MM.1S (cell line): ENCODE results near the gene MNX1.

Experiments
- DNase-seq: peaks from one replicate; pipeline ENCODE4 v3.0.0-alpha.2; 2015
- H2AFZ ChIP-seq: fragments of 300-600 bp; sonication (generic); 2 replicates; pipeline ENCODE4 v1.6.0; 2016; ENCODE audit warnings: antibody characterized with exemption, low read length
- H3F3A ChIP-seq: fragments of 300-600 bp; sonication (generic); 2 replicates; pipeline ENCODE4 v1.6.1; 2016; ENCODE audit warnings: mild to moderate bottlenecking, antibody characterized with exemption, low read length, moderate library complexity, mixed read lengths; ENCODE audit not compliant: insufficient read depth
- H3K27ac ChIP-seq: fragments of 300-600 bp; sonication (generic); 2 replicates; pipeline ENCODE4 v1.5.1; 2016; ENCODE audit warnings: mild to moderate bottlenecking, low read length
- H3K27me3 ChIP-seq: fragments of 300-600 bp; sonication (generic); replicated peaks from 2 replicates; pipeline ENCODE4 v1.6.0; 2016; ENCODE audit warnings: low read length; ENCODE audit not compliant: insufficient read depth
- H3K36me3 ChIP-seq: fragments of 300-600 bp; sonication (generic); replicated peaks from 2 replicates; pipeline ENCODE4 v1.6.1; 2016; ENCODE audit warnings: mild to moderate bottlenecking, low read length, mixed read lengths; ENCODE audit not compliant: insufficient read depth
- H3K4me1 ChIP-seq: fragments of 300-600 bp; sonication (generic); 2 replicates; pipeline ENCODE4 v1.6.1; 2016; ENCODE audit warnings: low read length, mixed read lengths
- H3K4me2 ChIP-seq: fragments of 300-600 bp; sonication (generic); 2 replicates; pipeline ENCODE4 v1.6.0; 2016; ENCODE audit warnings: low read depth, low read length
- H3K4me3 ChIP-seq: fragments of 300-600 bp; sonication (generic); 2 replicates; pipeline ENCODE4 v1.5.1; 2016; ENCODE audit warnings: low read length, mixed read lengths
- H3K79me2 ChIP-seq: fragments of 300-600 bp; sonication (generic); 2 replicates; pipeline ENCODE4 v1.6.1; 2016; ENCODE audit warnings: mixed run types, low read length, mixed read lengths
- H3K9ac ChIP-seq: fragments of 300-600 bp; sonication (generic); 2 replicates; pipeline ENCODE4 v1.6.1; 2016; ENCODE audit warnings: low read length, mixed read lengths
- H3K9me2 ChIP-seq: fragments of 300-600 bp; sonication (generic); replicated peaks from 2 replicates; pipeline ENCODE4 v1.6.1; 2016; ENCODE audit warnings: mild to moderate bottlenecking, low read length, mixed read lengths; ENCODE audit not compliant: insufficient read depth
- H3K9me3 ChIP-seq: fragments of 300-600 bp; sonication (generic); replicated peaks from 2 replicates; pipeline ENCODE4 v1.6.1; 2016; ENCODE audit warnings: mild to moderate bottlenecking, low read length, mixed read lengths; ENCODE audit not compliant: insufficient read depth
- H4K20me1 ChIP-seq: fragments of 300-600 bp; sonication (generic); 2 replicates; pipeline ENCODE4 v1.6.1; 2016; ENCODE audit warnings: mild to moderate bottlenecking, low read length, moderate library complexity, mixed read lengths; ENCODE audit not compliant: insufficient read depth
- CTCF ChIP-seq: fragments of 300-600 bp; sonication (generic); IDR thresholded peaks from 2 replicates; pipeline ENCODE4 v1.5.1; 2016; ENCODE audit warnings: antibody characterized with exemption, low read length, mixed read lengths
- EZH2 ChIP-seq: fragments of 300-600 bp; sonication (generic); optimal IDR thresholded peaks from 2 replicates; pipeline ENCODE3; 2017; ENCODE audit warnings: low read depth, mild to moderate bottlenecking, antibody characterized with exemption, low read length, mixed read lengths
- EZH2phosphoT487 ChIP-seq: fragments of 300-600 bp; sonication (generic); IDR thresholded peaks from 2 replicates; pipeline ENCODE4 v1.6.1; 2018; ENCODE audit warnings: antibody characterized with exemption, low read length

Gene MNX1

GRCh38 chr7:157054927-157055326 is 44.5 kb upstream of the MNX1 start:
- TF ChIP-seq EZH2 (no peak), EZH2phosphoT487 (no peak), CTCF (no peak)
- no peaks in the 10 kb centered on the region; the same call in 1 of the 2 replicates for H3K27me3 ChIP-seq
- H3K4me1 ChIP-seq = no peaks in the 10 kb centered on the region
- no peak for DNase-seq
- no peaks in the 10 kb centered on the region for H3K9me2 ChIP-seq
- no peaks in the 10 kb centered on the region for H3K36me3 ChIP-seq
- H3K9ac ChIP-seq = no peak overlapping the region
- no peaks in the 10 kb centered on the region for H3K79me2 ChIP-seq
- H3F3A ChIP-seq = no peaks in the 10 kb centered on the region
- H3K4me2 ChIP-seq = no peak overlapping the region
- H4K20me1 ChIP-seq = no peaks in the 10 kb centered on the region
- H2AFZ ChIP-seq = no peak overlapping the region
- no peak overlapping the region for H3K4me3 ChIP-seq
- H3K27ac ChIP-seq = no peak overlapping the region
- no peaks in the 10 kb centered on the region for H3K9me3 ChIP-seq

- no peak for DNase-seq
These were observed 42.7 kb upstream of the MNX1 start for GRCh38 chr7:157053118-157053517.

GRCh38 chr7:157047148-157047547 is 36.7 kb upstream of the MNX1 start:
- no peaks in the 10 kb centered on the region for H3F3A ChIP-seq
- H3K4me2 ChIP-seq = no peak overlapping the region
- TF ChIP-seq CTCF (no peak), EZH2phosphoT487 (no peak), EZH2 (no peak)
- H3K4me3 ChIP-seq = no peak overlapping the region
- DNase-seq = no peak
- H3K9ac ChIP-seq = no peak overlapping the region
- H3K9me2 ChIP-seq = no peaks in the 10 kb centered on the region
- H3K9me3 ChIP-seq = no peaks in the 10 kb centered on the region
- no peak overlapping the region for H3K27ac ChIP-seq
- no peak overlapping the region for H2AFZ ChIP-seq
- H3K79me2 ChIP-seq = no peaks in the 10 kb centered on the region
- no peaks in the 10 kb centered on the region; the same call in 1 of the 2 replicates for H3K27me3 ChIP-seq
- no peaks in the 10 kb centered on the region for H3K36me3 ChIP-seq
- no peaks in the 10 kb centered on the region for H4K20me1 ChIP-seq
- no peaks in the 10 kb centered on the region for H3K4me1 ChIP-seq

More at GRCh38 chr7:157053118-157053517, 42.7 kb upstream of the MNX1 start:
- no peak for TF ChIP-seq EZH2phosphoT487
- no peak for TF ChIP-seq EZH2
- no peak for TF ChIP-seq CTCF
- H3K27me3 ChIP-seq = no peaks in the 10 kb centered on the region; the same call in 1 of the 2 replicates
- H3K9me2 ChIP-seq = no peaks in the 10 kb centered on the region
- no peaks in the 10 kb centered on the region for H3K79me2 ChIP-seq
- H4K20me1 ChIP-seq = no peaks in the 10 kb centered on the region
- no peak overlapping the region for H3K9ac ChIP-seq
- H3K9me3 ChIP-seq = no peaks in the 10 kb centered on the region
- H3K27ac ChIP-seq = no peak overlapping the region
- H3F3A ChIP-seq = no peaks in the 10 kb centered on the region
- H2AFZ ChIP-seq = no peak overlapping the region
- no peak overlapping the region for H3K4me3 ChIP-seq
- H3K4me1 ChIP-seq = no peaks in the 10 kb centered on the region
- H3K4me2 ChIP-seq = no peak overlapping the region
- H3K36me3 ChIP-seq = no peaks in the 10 kb centered on the region
